DMS53 (cell line): ENCODE results near the gene CNOT9.
A peak's percentile ranks its signal among the peaks of the same experiment; 100 is the strongest.

Experiments used
- DNase-seq: peaks from one replicate; lab custom pipeline; 2025; lab: John Stamatoyannopoulos, UW

Gene CNOT9

DNA sequence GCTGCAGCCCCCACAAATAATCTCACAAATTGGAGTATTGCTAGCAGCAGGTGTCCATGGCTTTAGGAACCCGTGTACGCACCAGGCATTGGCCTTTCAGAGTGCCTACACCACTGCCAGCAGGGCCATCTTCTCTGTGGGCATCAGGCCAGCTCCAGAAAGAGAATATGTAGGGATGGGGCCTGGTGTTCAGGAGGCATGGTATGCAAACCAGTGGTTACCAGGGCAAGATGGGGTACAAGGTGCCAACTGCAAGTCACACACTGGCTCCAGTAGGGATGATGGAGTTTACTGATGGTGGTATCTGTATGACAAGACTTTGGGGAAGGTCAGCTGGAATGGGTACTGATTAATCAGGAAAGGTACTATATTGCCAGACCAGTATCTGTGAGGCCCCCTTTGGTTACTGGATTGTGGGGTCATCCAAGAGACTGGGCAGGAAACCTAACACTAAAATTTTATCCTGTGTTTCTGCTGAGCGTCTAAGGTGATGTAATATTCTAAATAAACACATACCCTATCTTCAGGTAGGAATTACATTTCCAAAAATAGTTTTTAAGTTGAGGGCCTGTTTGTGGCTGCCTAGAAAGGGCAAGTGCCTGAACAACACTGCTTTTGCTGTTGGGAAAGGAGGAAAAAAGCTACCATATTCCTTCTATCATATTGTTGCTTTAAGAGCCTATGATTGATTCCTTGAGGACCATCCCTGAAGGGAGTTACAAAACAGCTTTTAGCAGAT, 9.0 kb downstream of the CNOT9 start:
- DNase-seq: no peak

GRCh38 chr2:218578272-218578877, 9.7 kb downstream of the CNOT9 start:
- no peak for DNase-seq

- DNase-seq: no peak
These were observed 13.4 kb downstream of the CNOT9 start for GRCh38 chr2:218582076-218582475.

- peak; percentile 4 for DNase-seq
These were observed 15.6 kb downstream of the CNOT9 start for GRCh38 chr2:218583983-218584850.

GRCh38 chr2:218585541-218585940, 16.9 kb downstream of the CNOT9 start:
- DNase-seq: no peak

DNA sequence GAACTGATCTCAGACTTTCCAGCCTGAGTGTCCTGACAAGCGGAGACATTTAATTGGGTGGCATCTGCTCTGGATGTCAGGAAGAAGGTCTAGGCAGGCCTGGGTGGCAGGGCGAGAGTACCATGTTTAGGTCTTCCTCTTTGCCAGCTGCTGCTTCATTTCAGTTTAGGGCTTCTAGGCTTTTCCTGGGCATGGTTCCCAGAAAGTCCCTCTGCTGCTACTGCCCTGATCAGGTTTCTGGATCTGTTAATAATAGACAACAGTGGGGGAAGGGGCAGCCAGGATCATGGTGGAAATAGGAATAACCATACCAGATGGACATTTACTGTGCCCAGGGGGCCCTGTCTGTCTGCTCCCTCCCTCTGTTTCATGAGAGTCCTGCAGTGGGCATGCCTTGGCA, 36.8 kb downstream of the CNOT9 start:
- peak; percentile 56 for DNase-seq

DNA sequence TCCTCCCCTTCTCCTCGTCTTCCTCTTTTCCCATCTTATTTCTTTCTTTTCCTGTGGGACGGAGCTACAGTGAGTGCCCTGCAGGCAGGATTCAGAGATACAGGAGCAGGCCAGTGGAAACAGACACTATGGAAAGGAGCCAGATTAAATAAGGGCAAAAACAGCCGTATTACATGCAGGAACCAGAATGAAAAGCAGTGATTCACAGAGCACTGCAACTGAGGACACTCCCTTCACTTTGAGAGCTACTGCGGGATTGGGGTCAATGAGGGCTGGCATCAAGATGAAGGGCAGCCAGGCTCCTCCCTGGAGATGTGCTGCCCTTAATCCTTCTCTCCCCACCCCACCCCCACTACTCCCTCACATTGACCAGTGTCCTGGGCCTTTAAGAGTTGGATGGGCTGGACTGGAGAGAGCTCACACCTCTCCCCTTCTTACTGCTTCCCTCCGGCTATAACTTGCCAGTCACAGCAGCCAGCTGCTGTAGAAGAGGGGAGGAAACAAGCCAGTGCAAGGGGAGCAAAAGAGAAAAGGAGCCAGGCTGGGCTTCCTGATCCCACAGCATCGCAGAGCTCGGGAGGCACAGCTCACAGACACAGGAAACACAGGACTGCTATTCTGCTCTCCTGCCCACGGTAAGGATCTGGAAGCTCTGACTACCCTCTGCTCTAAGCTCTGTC, 38.9 kb downstream of the CNOT9 start, which contains the start of gene PLCD4:
PLCD4 (plus strand) TSS at position 464 of the 680 bp plus-strand sequence. CDS start 7,841 bp downstream, outside the sequence.
- no peak for DNase-seq

DNA sequence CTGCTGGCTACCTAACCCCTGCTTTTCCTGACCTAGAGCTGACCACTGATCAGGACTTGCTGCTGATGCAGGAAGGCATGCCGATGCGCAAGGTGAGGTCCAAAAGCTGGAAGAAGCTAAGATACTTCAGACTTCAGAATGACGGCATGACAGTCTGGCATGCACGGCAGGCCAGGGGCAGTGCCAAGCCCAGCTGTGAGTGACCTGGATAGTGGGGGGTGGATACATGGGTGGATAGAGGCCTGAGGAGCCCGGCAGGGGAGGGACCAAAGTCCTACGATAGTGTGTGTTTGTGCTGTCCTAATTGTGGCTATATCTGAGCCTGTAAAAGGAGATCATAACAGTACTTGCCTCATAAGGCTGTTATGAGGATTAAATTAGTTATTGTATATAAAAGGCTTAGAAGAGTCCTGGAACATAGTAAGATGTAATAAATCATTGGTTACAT, 47.3 kb downstream of the CNOT9 start:
- no peak for DNase-seq

- DNase-seq: peak; percentile 38
These were observed 49.6 kb downstream of the CNOT9 start for GRCh38 chr2:218618102-218618860.

- DNase-seq: no peak
These were observed 52.4 kb downstream of the CNOT9 start for GRCh38 chr2:218621007-218621406.

DNA sequence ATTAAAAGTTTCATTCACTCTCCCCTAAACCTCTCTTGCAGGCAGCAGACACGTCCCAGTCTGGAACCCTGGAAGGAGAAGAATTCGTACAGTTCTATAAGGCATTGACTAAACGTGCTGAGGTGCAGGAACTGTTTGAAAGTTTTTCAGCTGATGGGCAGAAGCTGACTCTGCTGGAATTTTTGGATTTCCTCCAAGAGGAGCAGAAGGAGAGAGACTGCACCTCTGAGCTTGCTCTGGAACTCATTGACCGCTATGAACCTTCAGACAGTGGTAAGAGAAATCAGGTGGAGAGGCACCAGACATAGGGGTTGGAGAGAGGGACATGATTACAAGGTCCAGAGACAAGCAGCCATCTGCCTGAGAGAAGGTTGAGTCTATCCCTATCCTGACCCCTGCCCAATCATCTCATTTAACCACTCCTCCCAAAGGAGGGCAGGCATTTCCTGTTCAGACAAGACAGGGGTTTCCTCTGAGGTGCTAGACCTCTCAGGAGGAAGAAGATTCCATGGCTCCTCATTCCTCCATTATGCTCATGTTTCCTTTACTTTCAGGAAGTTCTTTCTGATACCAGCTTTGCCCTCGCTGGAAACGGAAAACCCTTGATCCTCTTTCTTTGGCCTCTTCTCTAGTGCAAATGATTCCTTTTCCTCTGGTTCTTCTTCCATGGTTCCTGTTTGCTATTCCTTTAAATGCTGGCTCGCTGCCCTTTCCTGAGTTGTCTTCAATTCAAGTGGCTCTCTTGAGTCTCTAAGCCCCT, 54.1 kb downstream of the CNOT9 start:
- DNase-seq: no peak

GRCh38 chr2:218623366-218623705, 54.7 kb downstream of the CNOT9 start:
- no peak for DNase-seq

GRCh38 chr2:218626369-218626768, 57.7 kb downstream of the CNOT9 start:
- DNase-seq: no peak

DNA sequence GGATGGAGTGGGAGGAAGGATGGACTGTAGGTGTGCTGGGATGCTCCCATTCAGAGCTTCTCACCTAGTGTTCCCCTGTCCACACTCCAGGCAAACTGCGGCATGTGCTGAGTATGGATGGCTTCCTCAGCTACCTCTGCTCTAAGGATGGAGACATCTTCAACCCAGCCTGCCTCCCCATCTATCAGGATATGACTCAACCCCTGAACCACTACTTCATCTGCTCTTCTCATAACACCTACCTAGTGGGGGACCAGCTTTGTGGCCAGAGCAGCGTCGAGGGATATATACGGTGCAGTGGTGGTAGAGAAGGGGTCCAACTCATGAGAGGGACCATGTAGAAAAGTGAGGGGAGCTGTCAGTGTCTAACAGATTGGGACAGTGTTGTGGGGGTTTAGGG, 59.3 kb downstream of the CNOT9 start:
- no peak for DNase-seq

GRCh38 chr2:218631837-218632236, 63.2 kb downstream of the CNOT9 start:
- no peak for DNase-seq

- DNase-seq: no peak
These were observed 67.1 kb downstream of the CNOT9 start for GRCh38 chr2:218635719-218636118.

- DNase-seq: no peak
These were observed 69.7 kb downstream of the CNOT9 start for GRCh38 chr2:218638372-218638771.

GRCh38 chr2:218642121-218642656, 73.5 kb downstream of the CNOT9 start:
- DNase-seq: no peak

- DNase-seq: no peak
These were observed 74.1 kb downstream of the CNOT9 start for GRCh38 chr2:218642786-218643185.

GRCh38 chr2:218643751-218644310, 75.2 kb downstream of the CNOT9 start:
- DNase-seq: no peak
